Neural cell (in vitro differentiated cells): Measurements from ENCODE around the gene MPV17L. TPM values are rescaled to one million over a fixed set of nuclear protein-coding genes. Genes with fewer than 3 reads are reported as not detected.

Experiments
- polyA plus RNA-seq: library from polyadenylated mRNA; depleted of rRNA; stranded (reverse); fragments of >200 nt; gene quantifications from 2 replicates; pipeline ENCODE4 v1.2.3, GENCODE V29; 2014

Gene MPV17L
- polyA plus RNA-seq, 1 donor from 2014 or later: 0.10 TPM

Other genes starting within 250 kb of the MPV17L start
- gene NPIPA5, start 17.5 kb upstream of the MPV17L start, polyA plus RNA-seq: 1.5 and 27.2 TPM in 2 replicates
- 149 and 223 TPM in 2 replicates for gene BMERB1, start 38.8 kb downstream of the MPV17L start, polyA plus RNA-seq
- 23.2 and 23.5 TPM in 2 replicates for gene MARF1, start 247.4 kb downstream of the MPV17L start, polyA plus RNA-seq